Activated T-cell treated with anti-CD3 and anti-CD28 coated beads, Interleukin-2, amount 50 U/mL, for 1 hour (primary cell): ENCODE data around the gene C1orf159.
"Not testable (repeated sequence)": the region's sequence is repeated elsewhere in the genome, so short reads cannot be mapped to it uniquely, and the experiment has no call there.

Source experiments
- DNase-seq: peaks from one replicate; pipeline ENCODE4 v3.0.0-alpha.2; 2020

Gene C1orf159

GRCh38 chr1:1116701-1117468 lies 996 bp upstream of the C1orf159 start:
- peak; percentile 57 for DNase-seq

DNA sequence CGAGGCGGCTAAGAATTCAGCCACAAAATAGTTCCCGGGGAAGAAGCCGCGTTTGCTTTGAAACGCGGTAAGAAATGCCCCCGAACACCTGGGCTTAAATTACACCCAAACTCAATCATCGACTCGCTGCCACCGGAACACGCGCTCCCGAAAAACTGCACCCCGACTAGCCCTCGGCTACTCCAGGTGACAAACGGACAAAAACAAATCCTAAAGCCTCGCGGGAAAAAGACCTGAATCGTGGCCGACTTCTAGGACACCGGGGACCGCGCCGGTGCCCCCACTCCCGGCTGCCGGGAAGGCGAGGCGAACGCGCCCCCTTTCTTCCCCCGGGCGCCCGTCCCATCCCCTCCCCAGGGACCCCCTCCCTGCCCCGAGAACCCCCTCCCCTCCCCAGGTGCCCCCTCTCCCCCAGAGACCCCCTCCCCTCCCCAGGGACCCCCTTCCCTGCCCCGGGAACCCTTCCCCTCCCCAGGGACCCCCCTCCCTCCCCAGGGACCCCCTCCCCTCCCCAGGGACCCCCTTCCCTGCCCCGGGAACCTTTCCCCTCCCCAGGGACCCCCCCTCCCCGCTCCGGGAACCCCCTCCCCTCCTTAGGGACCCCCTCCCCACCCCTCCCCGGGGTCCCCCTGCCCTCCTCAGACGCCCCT lies 628 bp downstream of the C1orf159 start:
- DNase-seq: no peak

DNA sequence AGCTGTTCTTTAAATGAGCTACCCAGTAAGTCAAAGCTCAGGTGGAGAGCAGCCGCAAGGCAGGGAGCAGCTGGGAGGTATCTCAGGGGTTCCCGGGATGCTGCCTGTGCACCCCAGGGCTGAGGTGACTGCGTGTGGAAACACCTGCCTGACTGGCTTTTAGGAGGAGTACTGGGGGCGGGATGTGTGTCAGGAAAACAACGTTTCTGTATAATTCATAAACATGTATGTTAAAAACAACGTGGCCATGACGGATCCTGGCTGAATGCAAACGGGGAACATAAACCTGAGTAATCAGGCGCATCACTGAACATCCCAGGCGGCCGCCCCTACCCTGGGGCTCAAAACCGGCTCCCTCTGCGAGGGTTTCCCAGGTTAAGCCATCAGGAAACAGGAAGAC lies 1.5 kb downstream of the C1orf159 start:
- DNase-seq: no peak

- DNase-seq: no peak
Measured at GRCh38 chr1:1112237-1112985, 3.5 kb downstream of the C1orf159 start.

- DNase-seq: no peak
Measured at GRCh38 chr1:1111516-1112236, 4.2 kb downstream of the C1orf159 start.

DNA sequence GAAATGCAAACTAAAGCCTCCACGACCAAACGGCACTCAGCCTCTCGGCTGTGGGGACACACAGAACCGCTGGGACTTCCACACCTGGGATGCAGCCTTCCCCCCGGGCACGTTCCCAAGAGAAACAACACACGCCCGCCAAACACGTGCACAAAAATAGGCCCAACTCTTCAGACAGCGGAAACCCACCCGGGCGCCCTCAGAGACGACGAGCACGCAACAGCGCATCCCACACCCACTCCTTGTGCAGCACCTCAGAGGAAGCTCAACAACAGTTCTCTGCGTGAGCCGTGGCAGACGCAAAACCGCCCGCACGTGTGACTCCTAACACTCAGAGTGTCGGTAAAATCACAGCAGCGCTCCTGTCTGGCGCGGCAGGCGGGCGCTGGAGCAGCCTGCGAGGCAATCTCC lies 5.3 kb downstream of the C1orf159 start:
- DNase-seq: no peak

DNA sequence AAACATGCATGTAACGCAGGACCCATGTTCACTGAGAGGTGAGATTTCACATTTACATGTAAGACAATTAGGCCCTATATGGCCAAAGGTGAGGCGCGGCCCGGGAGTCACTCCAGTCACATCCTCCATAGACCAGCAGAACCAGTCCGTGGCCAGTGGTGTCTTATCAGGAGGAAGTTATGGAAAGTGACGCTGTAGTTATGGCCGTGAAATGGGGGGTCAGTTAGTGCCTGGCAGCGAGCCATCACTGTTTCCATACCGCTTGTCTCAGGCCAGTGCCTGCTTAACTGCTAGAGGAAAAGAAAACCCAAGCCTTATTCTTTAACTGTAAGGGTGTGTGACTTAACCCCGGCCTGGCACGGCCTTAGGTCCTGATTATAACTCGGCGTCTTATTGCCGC lies 6.1 kb downstream of the C1orf159 start:
- no peak for DNase-seq

GRCh38 chr1:1106510-1107221 lies 9.2 kb downstream of the C1orf159 start:
- DNase-seq: no peak

DNA sequence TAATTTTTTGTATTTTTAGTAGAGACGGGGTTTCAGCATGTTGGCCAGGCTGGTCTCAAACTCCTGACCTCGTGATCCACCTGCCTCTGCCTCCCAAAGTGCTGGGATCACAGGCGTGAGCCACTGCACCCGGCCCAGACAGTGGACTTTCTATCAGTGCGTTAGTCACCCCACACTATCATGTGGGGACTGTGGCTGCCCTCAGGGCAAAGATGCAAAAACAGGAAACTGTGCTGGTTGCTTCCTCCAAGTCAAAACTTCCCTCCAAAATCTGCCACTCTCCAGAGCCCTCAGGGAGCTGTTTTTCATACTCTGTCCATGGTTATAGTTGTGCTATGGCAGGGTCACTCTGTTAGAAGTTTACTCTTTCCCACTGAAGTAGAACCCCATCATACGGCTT lies 11.7 kb downstream of the C1orf159 start:
- DNase-seq: not testable (repeated sequence)

DNA sequence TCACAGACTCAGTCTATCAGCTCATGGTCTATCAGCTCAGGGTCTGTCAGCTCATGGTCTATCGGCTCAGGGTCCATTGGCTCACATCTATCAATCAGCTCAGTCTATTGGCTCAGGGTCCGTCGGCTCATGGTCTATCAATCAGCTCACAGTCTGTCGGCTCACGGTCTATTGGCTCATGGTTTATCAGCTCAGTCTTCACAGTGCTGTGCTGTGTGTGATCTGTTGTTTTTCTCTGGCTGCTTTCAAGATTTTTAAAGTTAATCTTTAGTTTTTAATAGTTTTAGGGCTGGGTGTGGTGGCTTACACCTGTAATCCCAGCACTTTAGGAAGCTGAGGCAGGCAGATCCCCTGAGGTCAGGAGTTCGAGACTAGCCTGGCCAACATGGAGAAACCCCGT lies 14.4 kb downstream of the C1orf159 start:
- DNase-seq: no peak

GRCh38 chr1:1100296-1100695 lies 15.6 kb downstream of the C1orf159 start:
- no peak for DNase-seq

GRCh38 chr1:1099506-1100183 lies 16.2 kb downstream of the C1orf159 start:
- DNase-seq: no peak

GRCh38 chr1:1098681-1099421 lies 17.0 kb downstream of the C1orf159 start:
- no peak for DNase-seq

DNA sequence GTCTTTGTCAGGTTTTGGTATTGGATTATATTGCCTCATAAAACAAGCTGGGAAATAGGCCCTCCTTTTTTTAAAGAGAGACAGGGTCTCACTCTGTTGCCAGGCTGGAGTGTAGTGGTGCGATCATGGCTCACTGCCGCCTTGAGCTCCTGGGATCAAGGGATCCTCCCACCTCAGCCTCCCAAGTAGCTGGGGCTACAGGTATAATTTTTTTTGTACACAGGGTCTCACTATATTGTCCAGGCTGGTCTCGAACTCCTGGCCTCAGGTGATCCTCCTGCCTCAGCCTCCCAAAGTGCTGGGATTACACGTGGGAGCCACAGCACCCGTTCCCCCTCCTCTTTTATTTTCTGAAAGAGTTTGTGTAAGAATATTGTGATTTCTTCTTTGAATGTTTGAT lies 19.8 kb downstream of the C1orf159 start:
- not testable (repeated sequence) for DNase-seq

DNA sequence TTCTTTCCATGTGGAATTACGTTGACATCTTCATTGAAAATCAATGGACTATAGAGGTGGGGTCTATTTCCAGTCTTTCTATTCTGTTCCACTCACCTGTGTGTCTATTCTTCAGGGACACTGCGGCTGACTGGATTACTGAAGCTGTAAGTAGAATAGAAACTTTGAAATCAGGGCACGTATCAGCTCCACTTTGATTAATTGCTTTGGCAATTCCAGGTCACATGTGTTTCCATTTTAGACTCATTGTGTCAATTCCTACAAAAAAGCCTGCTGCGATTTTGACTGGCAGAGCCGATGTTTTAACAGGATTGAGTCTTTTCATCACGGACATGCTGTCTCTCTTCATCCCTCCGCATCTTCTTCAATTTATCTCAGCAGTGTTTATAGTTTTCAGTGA lies 20.9 kb downstream of the C1orf159 start:
- DNase-seq: no peak

- no peak for DNase-seq
Measured at GRCh38 chr1:1093610-1093943, 22.3 kb downstream of the C1orf159 start.

DNA sequence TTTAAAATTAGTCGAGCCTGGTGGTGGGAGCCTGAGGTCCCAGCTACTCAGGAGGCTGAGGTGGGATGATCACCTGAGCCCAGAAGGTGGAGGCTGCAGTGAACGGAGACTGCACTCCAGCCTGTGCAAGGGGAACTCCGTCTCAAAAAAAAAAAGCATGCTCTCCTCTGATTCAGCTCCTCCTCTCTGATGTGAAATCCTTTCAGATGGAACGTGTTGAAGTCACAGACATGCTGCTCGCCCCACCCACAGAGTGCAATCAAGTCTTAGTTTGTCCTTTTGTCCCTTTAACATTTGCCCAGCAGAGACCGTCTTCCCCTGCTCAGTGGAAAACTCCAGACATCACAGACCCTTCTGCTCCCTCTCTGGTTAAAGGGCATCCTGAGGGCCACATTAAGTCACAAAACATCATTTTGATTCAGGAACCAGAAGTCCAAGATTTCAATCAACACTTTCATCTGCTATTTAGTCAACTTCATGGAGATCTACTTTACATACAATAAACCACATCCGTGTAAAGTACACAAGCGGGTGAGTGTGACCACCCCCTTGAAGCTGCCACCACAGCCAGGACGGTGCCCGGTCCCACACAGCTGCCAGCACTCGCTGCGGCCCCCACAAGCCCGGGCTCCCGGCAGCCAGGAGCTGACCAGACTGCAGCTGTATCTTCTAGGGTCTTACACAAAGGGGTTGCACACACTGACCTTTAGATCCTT lies 22.8 kb downstream of the C1orf159 start:
- no peak for DNase-seq

DNA sequence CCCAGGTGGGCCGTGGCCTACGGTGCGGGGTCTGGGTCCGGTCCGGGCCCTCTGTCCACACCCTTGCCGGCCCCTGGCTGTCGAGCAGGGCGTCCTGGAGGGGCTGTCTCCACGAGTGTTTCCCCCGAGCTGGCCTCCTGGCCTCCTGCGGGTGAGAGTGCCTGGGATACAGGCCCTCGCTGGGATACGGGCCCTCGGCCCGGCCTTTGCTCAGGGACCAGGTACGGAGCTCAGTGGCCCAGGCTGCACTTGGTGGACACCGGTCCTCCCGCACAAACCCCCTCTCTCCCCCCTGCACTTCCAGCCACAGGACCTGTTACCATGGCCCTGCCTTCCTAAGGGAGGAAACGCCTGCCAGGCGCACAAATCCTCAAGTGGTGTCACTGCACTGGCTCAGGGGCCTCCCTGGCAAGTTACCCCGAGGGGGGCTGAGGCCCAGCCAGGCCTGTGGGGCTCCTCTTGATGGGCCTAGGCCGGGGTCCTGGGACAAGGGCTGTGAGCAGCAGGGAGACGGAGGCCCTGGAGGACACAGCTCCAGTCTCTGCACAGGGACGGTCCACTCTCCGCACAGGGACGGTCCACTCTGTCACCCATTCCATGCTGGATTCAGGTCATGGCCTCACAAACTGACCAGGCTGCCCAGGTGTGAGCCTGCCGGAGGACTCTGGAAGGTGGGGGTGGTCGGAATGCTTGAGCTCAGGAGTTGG lies 23.6 kb downstream of the C1orf159 start:
- DNase-seq: no peak

DNA sequence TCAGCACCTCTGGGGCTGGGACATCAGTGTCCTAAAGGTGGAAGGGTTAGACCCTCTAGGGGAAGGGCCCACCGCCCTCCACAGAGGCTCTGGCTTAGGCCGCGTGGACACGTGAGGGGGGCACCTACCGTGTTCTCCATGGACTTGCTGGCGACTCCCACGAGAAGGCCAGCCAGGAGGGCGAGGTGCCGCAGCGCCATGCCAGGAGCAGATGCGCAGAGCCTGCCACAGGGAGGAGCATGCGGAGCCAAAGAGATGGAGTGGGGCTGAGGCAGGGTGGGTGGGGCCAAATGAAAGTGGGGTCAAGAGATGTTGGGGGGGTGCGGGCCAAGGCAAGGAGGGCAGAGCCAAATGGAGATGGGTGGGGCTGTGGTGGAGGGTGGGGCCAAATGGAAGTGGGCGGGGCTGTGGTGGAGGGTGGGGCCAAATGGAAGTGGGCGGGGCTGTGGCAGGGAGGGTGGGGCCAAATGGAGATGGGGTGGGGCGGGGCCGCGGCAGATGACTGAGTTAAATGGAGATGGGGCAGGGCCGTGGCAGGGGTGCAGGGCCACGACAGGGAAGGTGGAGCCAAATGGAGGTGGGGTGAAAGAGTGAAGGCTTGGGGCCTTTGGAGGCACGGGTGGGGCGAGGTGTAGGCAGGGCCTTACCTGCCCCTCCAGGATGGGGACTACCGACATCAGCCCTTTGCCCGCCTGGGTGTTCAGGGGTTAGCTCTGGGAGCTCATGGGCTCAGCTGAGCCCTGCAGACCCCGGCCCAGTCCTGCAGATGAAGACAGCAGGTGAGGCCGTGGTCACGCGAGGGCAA lies 24.3 kb downstream of the C1orf159 start:
- DNase-seq: no peak
